ENCODE measurements around the gene TAAR6.

Gene TAAR6

GRCh38 chr6:132607544-132608233 lies 37.6 kb downstream of the TAAR6 start:
- H3K36me3 Mint-ChIP-seq (ENCODE audit: low read depth) = no peaks in the 10 kb centered on the region
- H3K4me3 Mint-ChIP-seq = no peak overlapping the region
- no peak overlapping the region for H3K27ac Mint-ChIP-seq
- no peaks in the 10 kb centered on the region for H3K9me3 Mint-ChIP-seq
- no peak for DNase-seq (ENCODE audit: low spot score)
- H3K4me1 Mint-ChIP-seq (ENCODE audit: low read depth) = no peaks in the 10 kb centered on the region
- H3K27me3 Mint-ChIP-seq (ENCODE audit: low read depth) = peaks cover 2% of the 10 kb centered on the region

GRCh38 chr6:132611616-132612015 lies 41.5 kb downstream of the TAAR6 start:
- Mint-ChIP-seq H3K27ac (no peak overlapping the region), H3K36me3 (ENCODE audit: low read depth) (no peaks in the 10 kb centered on the region), H3K27me3 (ENCODE audit: low read depth) (peaks cover 9% of the 10 kb centered on the region), H3K9me3 (no peaks in the 10 kb centered on the region), H3K4me1 (ENCODE audit: low read depth) (no peaks in the 10 kb centered on the region), H3K4me3 (no peak overlapping the region)
- DNase-seq (ENCODE audit: low spot score) = no peak

- H3K27ac Mint-ChIP-seq = no peak overlapping the region
- H3K9me3 Mint-ChIP-seq = no peaks in the 10 kb centered on the region
- H3K4me1 Mint-ChIP-seq (ENCODE audit: low read depth) = no peaks in the 10 kb centered on the region
- no peak overlapping the region for H3K4me3 Mint-ChIP-seq
- H3K36me3 Mint-ChIP-seq (ENCODE audit: low read depth) = no peaks in the 10 kb centered on the region
- DNase-seq (ENCODE audit: low spot score) = no peak
- H3K27me3 Mint-ChIP-seq (ENCODE audit: low read depth) = peaks cover 13% of the 10 kb centered on the region
Measured at GRCh38 chr6:132612449-132613108, 42.5 kb downstream of the TAAR6 start.

- Mint-ChIP-seq H3K4me3 (peak overlapping the region; percentile 37), H3K27ac (no peak overlapping the region), H3K27me3 (ENCODE audit: low read depth) (peaks cover 17% of the 10 kb centered on the region), H3K36me3 (ENCODE audit: low read depth) (no peaks in the 10 kb centered on the region), H3K9me3 (no peaks in the 10 kb centered on the region), H3K4me1 (ENCODE audit: low read depth) (no peaks in the 10 kb centered on the region)
- no peak for DNase-seq (ENCODE audit: low spot score)
Measured at GRCh38 chr6:132614554-132614953, 44.4 kb downstream of the TAAR6 start.

- no peak for DNase-seq (ENCODE audit: low spot score)
- Mint-ChIP-seq H3K36me3 (ENCODE audit: low read depth) (no peaks in the 10 kb centered on the region), H3K27me3 (ENCODE audit: low read depth) (peaks cover 21% of the 10 kb centered on the region), H3K4me3 (no peak overlapping the region), H3K9me3 (no peaks in the 10 kb centered on the region), H3K4me1 (ENCODE audit: low read depth) (no peaks in the 10 kb centered on the region), H3K27ac (no peak overlapping the region)
Measured at GRCh38 chr6:132616677-132617076, 46.6 kb downstream of the TAAR6 start.

All from T-helper 2 cell treated with Interferon-gamma antibody and Interleukin-4, amounts not matched to agents 5 μg/mL and 100 μg/mL, for 36 hours (primary cell).